GM13977 (cell line): ENCODE measurements around the gene VSIG10L2.

ENCODE experiments used
- DNase-seq: peaks from one replicate; pipeline ENCODE4 v3.0.0; 2012; ENCODE audit warnings: low spot score
- CTCF ChIP-seq: IDR thresholded peaks from 2 replicates; pipeline ENCODE4 v1.5.1; 2012; ENCODE audit warnings: mild to moderate bottlenecking, control low read depth; ENCODE audit not compliant: insufficient read depth; ENCODE audit errors: extremely low read depth, missing control alignments
- in situ Hi-C: fragments of 300-500 bp; cut with MboI; formaldehyde crosslinking; loops from one replicate; pipeline ENCODE4 v1.12.0; 2022; ENCODE audit warnings: low sequenced_read_pairs, low pct_unique_long_range_greater_than_20kb, mixed read lengths, inconsistent platforms; ENCODE audit not compliant: unreplicated experiment

The VSIG10L2 gene

GRCh38 chr11:125923012-125923579 lies 22.7 kb upstream of the VSIG10L2 start:
- in situ Hi-C loops: loop anchor here (5.0 kb wide), 1 partner anchor 269 kb away; no protein-coding TSS in a partner anchor
- peak; percentile 84 for TF ChIP-seq CTCF
- peak; percentile 76 for DNase-seq

- DNase-seq: no peak
- TF ChIP-seq CTCF: no peak
- in situ Hi-C loops: loop anchor here (5.0 kb wide), 1 partner anchor 269 kb away; no protein-coding TSS in a partner anchor
Measured at GRCh38 chr11:125923633-125924032, 22.2 kb upstream of the VSIG10L2 start.

- DNase-seq: no peak
- TF ChIP-seq CTCF: no peak
- in situ Hi-C loops: loop anchor here (5.0 kb wide), 1 partner anchor 268 kb away; no protein-coding TSS in a partner anchor
Measured at GRCh38 chr11:125924384-125925007, 21.3 kb upstream of the VSIG10L2 start.

- in situ Hi-C loops: no loop called here
- no peak for TF ChIP-seq CTCF
- no peak for DNase-seq
Measured at GRCh38 chr11:125925247-125925740, 20.6 kb upstream of the VSIG10L2 start.

GRCh38 chr11:125925804-125926203 lies 20.0 kb upstream of the VSIG10L2 start:
- in situ Hi-C loops: no loop called here
- no peak for TF ChIP-seq CTCF
- DNase-seq: no peak

GRCh38 chr11:125926682-125927081 lies 19.2 kb upstream of the VSIG10L2 start:
- in situ Hi-C loops: no loop called here
- no peak for TF ChIP-seq CTCF
- no peak for DNase-seq
